Measurements from ENCODE around the gene ERP29.

The ERP29 gene

DNA sequence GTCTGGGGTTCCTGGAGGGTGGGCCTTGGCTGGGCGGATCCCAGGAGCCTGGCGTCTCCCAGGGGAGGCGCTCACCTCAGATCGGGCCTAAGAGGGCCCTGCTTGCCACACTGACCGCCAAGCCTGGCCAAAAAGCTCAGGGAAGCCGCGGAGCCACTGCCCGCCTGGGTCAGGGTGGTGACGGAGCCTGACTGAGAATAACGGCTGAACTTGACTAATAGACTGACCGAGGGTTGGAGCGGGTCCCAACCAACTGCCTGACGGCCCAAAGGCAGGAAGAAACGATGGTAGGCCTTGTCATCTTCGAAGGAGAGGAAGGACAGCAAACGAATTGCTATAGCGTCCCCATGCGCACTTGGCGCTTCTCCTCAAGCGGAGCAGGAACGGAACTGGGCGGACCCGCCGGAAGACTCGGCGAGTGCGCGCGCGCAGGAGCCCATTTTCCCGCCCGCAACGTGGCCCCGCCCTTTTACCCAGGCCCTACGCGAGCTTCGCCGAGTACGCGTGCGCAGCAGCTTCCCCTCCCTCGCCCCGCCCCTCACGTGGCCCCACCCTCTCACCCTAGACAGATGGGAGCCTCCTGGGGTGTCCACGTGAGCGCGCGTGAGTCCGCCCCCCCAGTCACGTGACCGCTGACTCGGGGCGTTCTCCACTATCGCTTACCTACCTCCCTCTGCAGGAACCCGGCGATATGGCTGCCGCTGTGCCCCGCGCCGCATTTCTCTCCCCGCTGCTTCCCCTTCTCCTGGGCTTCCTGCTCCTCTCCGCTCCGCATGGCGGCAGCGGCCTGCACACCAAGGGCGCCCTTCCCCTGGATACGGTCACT lies at the start of gene ERP29, which contains the start of gene TMEM116:
ERP29 (plus strand) TSS at position 652 of the 826 bp plus-strand sequence; CDS start at position 692, 40 bp downstream.
TMEM116 (minus strand) TSS at position 391 of the 826 bp plus-strand sequence. CDS start 7,895 bp downstream, outside the sequence.
- peaks cover 19% of the 10 kb centered on the region for H3K4me1 ChIP-seq (ENCODE audit: insufficient read depth, low read length)
- peaks cover 10% of the 10 kb centered on the region for H3K36me3 ChIP-seq (ENCODE audit: insufficient read depth, low read length)
- H2AFZ ChIP-seq (ENCODE audit: low read depth, low read length), result peak within 1 kb of the TSS; percentile 79

DNA sequence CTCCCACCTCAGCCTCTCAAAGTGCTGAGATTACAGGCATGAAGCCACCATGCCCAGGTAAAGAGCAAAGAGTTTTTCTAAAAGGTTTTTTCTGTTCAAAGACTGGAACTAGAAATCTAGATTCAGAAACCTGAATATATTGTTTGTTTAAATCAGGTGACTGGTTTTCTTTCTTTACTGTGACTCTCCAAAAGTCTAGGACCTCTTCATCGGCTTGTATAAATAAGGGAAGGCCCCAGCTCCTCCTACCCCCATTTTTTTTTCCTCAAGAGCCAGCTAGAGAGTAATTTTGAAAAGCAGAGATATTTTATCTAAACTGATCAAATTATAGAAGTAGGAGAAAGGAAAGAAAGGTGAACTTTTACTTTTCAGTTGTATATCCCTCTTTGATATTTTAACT lies 48.3 kb upstream of the ERP29 start:
- H3K36me3 ChIP-seq (ENCODE audit: insufficient read depth, low read length), result no peaks in the 10 kb centered on the region
- no peaks in the 10 kb centered on the region for H3K27me3 ChIP-seq (ENCODE audit: insufficient read depth, low read length)
- no peaks in the 10 kb centered on the region for H3K9me3 ChIP-seq (ENCODE audit: low read length)
- no peak overlapping the region for H2AFZ ChIP-seq (ENCODE audit: low read depth, low read length)
- no peak overlapping the region for H3K4me3 ChIP-seq (ENCODE audit: low read length)
- no peaks in the 10 kb centered on the region for H3K4me1 ChIP-seq (ENCODE audit: insufficient read depth, low read length)

More for the DNA sequence above, at the start of gene ERP29, which contains the start of gene TMEM116:
- H3K27me3 ChIP-seq (ENCODE audit: insufficient read depth, low read length), result no peaks in the 10 kb centered on the region
- peak within 1 kb of the TSS; percentile 89 for H3K4me3 ChIP-seq (ENCODE audit: low read length)
- H3K9me3 ChIP-seq (ENCODE audit: low read length), result peaks cover 6% of the 10 kb centered on the region

DNA sequence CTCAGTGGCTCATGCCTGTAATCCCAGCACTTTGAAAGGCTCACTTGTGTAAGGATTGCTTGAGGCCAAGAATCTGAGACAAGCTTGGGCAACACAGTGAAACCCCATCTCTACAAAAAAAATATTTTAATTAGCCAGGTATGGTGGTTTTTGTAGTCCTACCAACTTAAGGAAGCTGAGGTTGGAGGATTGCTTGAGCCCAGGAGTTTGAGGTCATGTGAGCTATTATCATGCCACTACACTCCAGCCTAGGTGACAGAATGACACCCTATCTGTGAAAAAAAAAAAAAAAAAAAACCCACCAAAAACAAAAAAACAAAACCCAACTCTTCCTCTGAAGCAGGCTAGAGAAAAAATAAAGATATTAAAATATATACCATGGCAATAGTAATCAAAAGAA lies 41.4 kb upstream of the ERP29 start:
- Histone ChIP-seq H2AFZ (ENCODE audit: low read depth, low read length) (no peak overlapping the region), H3K4me1 (ENCODE audit: insufficient read depth, low read length) (no peaks in the 10 kb centered on the region), H3K36me3 (ENCODE audit: insufficient read depth, low read length) (no peaks in the 10 kb centered on the region), H3K27me3 (ENCODE audit: insufficient read depth, low read length) (no peaks in the 10 kb centered on the region), H3K9me3 (ENCODE audit: low read length) (peaks cover 3% of the 10 kb centered on the region), H3K4me3 (ENCODE audit: low read length) (no peak overlapping the region)

GRCh38 chr12:111975161-111975931 lies 37.9 kb upstream of the ERP29 start:
- no peaks in the 10 kb centered on the region for H3K4me1 ChIP-seq (ENCODE audit: insufficient read depth, low read length)
- no peak overlapping the region for H2AFZ ChIP-seq (ENCODE audit: low read depth, low read length)
- H3K27me3 ChIP-seq (ENCODE audit: insufficient read depth, low read length), result no peaks in the 10 kb centered on the region
- H3K36me3 ChIP-seq (ENCODE audit: insufficient read depth, low read length), result no peaks in the 10 kb centered on the region
- H3K9me3 ChIP-seq (ENCODE audit: low read length), result peaks cover 3% of the 10 kb centered on the region
- H3K4me3 ChIP-seq (ENCODE audit: low read length), result no peak overlapping the region

DNA sequence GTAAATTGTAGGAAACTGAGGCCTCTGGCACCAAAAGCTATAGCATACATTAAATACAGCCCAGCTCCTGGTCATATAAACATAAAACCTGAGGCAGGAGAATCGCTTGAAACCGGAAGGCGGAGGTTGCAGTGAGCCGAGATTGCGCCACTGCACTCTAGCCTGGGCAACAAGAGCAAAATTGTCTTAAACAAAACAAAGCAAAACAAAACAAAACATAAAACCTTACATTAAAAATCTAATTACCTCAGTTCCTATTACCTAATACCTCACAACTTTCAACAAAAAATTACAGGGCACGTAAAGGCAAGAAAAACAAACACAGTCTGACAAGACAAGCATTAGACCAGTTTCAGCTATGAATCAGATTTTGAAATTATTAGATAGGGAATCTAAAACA lies 36.9 kb upstream of the ERP29 start:
- H2AFZ ChIP-seq (ENCODE audit: low read depth, low read length), result no peak overlapping the region

GRCh38 chr12:111976860-111977259 lies 36.4 kb upstream of the ERP29 start:
- no peaks in the 10 kb centered on the region for H3K27me3 ChIP-seq (ENCODE audit: insufficient read depth, low read length)
- H2AFZ ChIP-seq (ENCODE audit: low read depth, low read length), result no peak overlapping the region
- no peak overlapping the region for H3K4me3 ChIP-seq (ENCODE audit: low read length)
- no peaks in the 10 kb centered on the region for H3K4me1 ChIP-seq (ENCODE audit: insufficient read depth, low read length)
- peaks cover 3% of the 10 kb centered on the region for H3K9me3 ChIP-seq (ENCODE audit: low read length)
- H3K36me3 ChIP-seq (ENCODE audit: insufficient read depth, low read length), result no peaks in the 10 kb centered on the region

More for the DNA sequence above, 36.9 kb upstream of the ERP29 start:
- H3K27me3 ChIP-seq (ENCODE audit: insufficient read depth, low read length), result no peaks in the 10 kb centered on the region
- H3K4me3 ChIP-seq (ENCODE audit: low read length), result no peak overlapping the region
- H3K9me3 ChIP-seq (ENCODE audit: low read length), result peaks cover 3% of the 10 kb centered on the region
- no peaks in the 10 kb centered on the region for H3K4me1 ChIP-seq (ENCODE audit: insufficient read depth, low read length)
- H3K36me3 ChIP-seq (ENCODE audit: insufficient read depth, low read length), result no peaks in the 10 kb centered on the region

- Histone ChIP-seq H3K36me3 (ENCODE audit: insufficient read depth, low read length) (no peaks in the 10 kb centered on the region), H2AFZ (ENCODE audit: low read depth, low read length) (no peak overlapping the region), H3K27me3 (ENCODE audit: insufficient read depth, low read length) (no peaks in the 10 kb centered on the region), H3K4me1 (ENCODE audit: insufficient read depth, low read length) (no peaks in the 10 kb centered on the region), H3K4me3 (ENCODE audit: low read length) (no peak overlapping the region), H3K9me3 (ENCODE audit: low read length) (no peaks in the 10 kb centered on the region)
Measured at GRCh38 chr12:111978545-111978944, 34.7 kb upstream of the ERP29 start.

GRCh38 chr12:111980598-111980997 lies 32.6 kb upstream of the ERP29 start:
- Histone ChIP-seq H3K4me3 (ENCODE audit: low read length) (no peak overlapping the region), H3K36me3 (ENCODE audit: insufficient read depth, low read length) (no peaks in the 10 kb centered on the region), H2AFZ (ENCODE audit: low read depth, low read length) (no peak overlapping the region), H3K4me1 (ENCODE audit: insufficient read depth, low read length) (no peaks in the 10 kb centered on the region), H3K9me3 (ENCODE audit: low read length) (no peaks in the 10 kb centered on the region), H3K27me3 (ENCODE audit: insufficient read depth, low read length) (no peaks in the 10 kb centered on the region)

GRCh38 chr12:111981987-111982386 lies 31.2 kb upstream of the ERP29 start:
- no peaks in the 10 kb centered on the region for H3K27me3 ChIP-seq (ENCODE audit: insufficient read depth, low read length)
- H3K4me3 ChIP-seq (ENCODE audit: low read length), result no peak overlapping the region
- no peaks in the 10 kb centered on the region for H3K4me1 ChIP-seq (ENCODE audit: insufficient read depth, low read length)
- no peak overlapping the region for H2AFZ ChIP-seq (ENCODE audit: low read depth, low read length)
- H3K36me3 ChIP-seq (ENCODE audit: insufficient read depth, low read length), result no peaks in the 10 kb centered on the region
- H3K9me3 ChIP-seq (ENCODE audit: low read length), result no peaks in the 10 kb centered on the region

- H3K27me3 ChIP-seq (ENCODE audit: insufficient read depth, low read length), result no peaks in the 10 kb centered on the region
- no peaks in the 10 kb centered on the region for H3K4me1 ChIP-seq (ENCODE audit: insufficient read depth, low read length)
- no peaks in the 10 kb centered on the region for H3K9me3 ChIP-seq (ENCODE audit: low read length)
- H3K36me3 ChIP-seq (ENCODE audit: insufficient read depth, low read length), result peaks cover 2% of the 10 kb centered on the region
- H3K4me3 ChIP-seq (ENCODE audit: low read length), result no peak overlapping the region
- H2AFZ ChIP-seq (ENCODE audit: low read depth, low read length), result no peak overlapping the region
Measured at GRCh38 chr12:111984820-111985219, 28.4 kb upstream of the ERP29 start.

GRCh38 chr12:111991535-111991934 lies 21.7 kb upstream of the ERP29 start:
- Histone ChIP-seq H3K36me3 (ENCODE audit: insufficient read depth, low read length) (peaks cover 2% of the 10 kb centered on the region), H2AFZ (ENCODE audit: low read depth, low read length) (no peak overlapping the region), H3K4me3 (ENCODE audit: low read length) (no peak overlapping the region), H3K9me3 (ENCODE audit: low read length) (no peaks in the 10 kb centered on the region), H3K4me1 (ENCODE audit: insufficient read depth, low read length) (no peaks in the 10 kb centered on the region), H3K27me3 (ENCODE audit: insufficient read depth, low read length) (no peaks in the 10 kb centered on the region)

DNA sequence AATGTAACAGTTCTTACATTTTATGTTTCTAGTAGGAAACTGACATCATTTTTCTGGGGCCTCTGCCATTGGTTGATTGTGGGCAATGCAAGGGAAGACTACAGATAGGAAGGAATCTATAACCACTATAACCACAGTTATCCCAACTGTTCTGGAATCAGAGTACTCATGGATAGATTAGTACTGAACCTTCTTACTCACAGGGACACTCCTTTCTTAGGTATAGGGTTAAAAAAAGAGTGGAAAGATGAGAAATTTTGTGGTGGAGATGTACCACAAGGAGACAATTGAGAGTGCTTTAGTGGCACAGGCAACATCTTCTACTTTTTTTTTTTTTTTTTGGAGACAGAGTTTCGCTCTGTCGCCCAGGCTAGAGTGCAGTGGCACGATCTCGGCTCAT lies 21.3 kb upstream of the ERP29 start:
- no peak overlapping the region for H3K4me3 ChIP-seq (ENCODE audit: low read length)
- no peaks in the 10 kb centered on the region for H3K4me1 ChIP-seq (ENCODE audit: insufficient read depth, low read length)
- H3K36me3 ChIP-seq (ENCODE audit: insufficient read depth, low read length), result peaks cover 2% of the 10 kb centered on the region
- no peak overlapping the region for H2AFZ ChIP-seq (ENCODE audit: low read depth, low read length)
- no peaks in the 10 kb centered on the region for H3K27me3 ChIP-seq (ENCODE audit: insufficient read depth, low read length)
- H3K9me3 ChIP-seq (ENCODE audit: low read length), result no peaks in the 10 kb centered on the region

- Histone ChIP-seq H3K4me1 (ENCODE audit: insufficient read depth, low read length) (no peaks in the 10 kb centered on the region), H2AFZ (ENCODE audit: low read depth, low read length) (no peak overlapping the region)
Measured at GRCh38 chr12:111992464-111992863, 20.8 kb upstream of the ERP29 start.

More at GRCh38 chr12:111992464-111992863, 20.8 kb upstream of the ERP29 start:
- Histone ChIP-seq H3K36me3 (ENCODE audit: insufficient read depth, low read length) (peaks cover 2% of the 10 kb centered on the region), H3K27me3 (ENCODE audit: insufficient read depth, low read length) (no peaks in the 10 kb centered on the region), H3K9me3 (ENCODE audit: low read length) (no peaks in the 10 kb centered on the region), H3K4me3 (ENCODE audit: low read length) (no peak overlapping the region)
